Nephron (organoid): ENCODE data around the gene DENND1A.

ENCODE experiments used
- H3K27ac Mint-ChIP-seq, 3 experiments: 2 replicates each; pipeline ENCODE4 v1.8.0; 2020; ENCODE audit warnings: mixed read lengths in 3 of 3, mild to moderate bottlenecking in 2 of 3, moderate library complexity in 1 of 3
- H3K27me3 Mint-ChIP-seq: 2 replicates; pipeline ENCODE4 v1.8.0; 2021; ENCODE audit warnings: low read depth, mild to moderate bottlenecking, moderate library complexity, mixed read lengths
- H3K36me3 Mint-ChIP-seq: 2 replicates; pipeline ENCODE4 v1.8.0; 2020; ENCODE audit warnings: low read depth, mixed read lengths
- H3K4me1 Mint-ChIP-seq: 2 replicates; pipeline ENCODE4 v1.8.0; 2020; ENCODE audit warnings: mixed read lengths
- H3K4me3 Mint-ChIP-seq, 3 experiments: 2 replicates each; pipeline ENCODE4 v1.8.0; 2020; ENCODE audit warnings: mild to moderate bottlenecking in 3 of 3, mixed read lengths in 3 of 3, moderate library complexity in 2 of 3
- H3K9me3 Mint-ChIP-seq: 2 replicates; pipeline ENCODE4 v1.8.0; 2020; ENCODE audit warnings: mixed read lengths
- CTCF ChIP-seq, 3 experiments: fragments of 200-600 bp; sonication (generic); IDR thresholded peaks; one replicate each; pipeline ENCODE4 v1.5.0; 2021; ENCODE audit warnings: antibody characterized with exemption in 3 of 3; ENCODE audit not compliant: unreplicated experiment in 3 of 3

The DENND1A gene

GRCh38 chr9:123568691-123569688 is 360.9 kb downstream of the DENND1A start:
- peaks cover 28% of the 10 kb centered on the region for H3K4me1 Mint-ChIP-seq
- H3K9me3 Mint-ChIP-seq = peaks cover 3% of the 10 kb centered on the region
- peak overlapping the region; percentile 35 to 62 (median 56) for H3K27ac Mint-ChIP-seq
- H3K4me3 Mint-ChIP-seq = peak overlapping the region; percentile 1 to 8 (median 2)
- H3K36me3 Mint-ChIP-seq = peaks cover 14% of the 10 kb centered on the region
- TF ChIP-seq CTCF (IDR thresholded peaks at IDR 0.05; ENCODE audit: unreplicated experiment in 3 of 3) = no peak
- H3K27me3 Mint-ChIP-seq = no peaks in the 10 kb centered on the region

DNA sequence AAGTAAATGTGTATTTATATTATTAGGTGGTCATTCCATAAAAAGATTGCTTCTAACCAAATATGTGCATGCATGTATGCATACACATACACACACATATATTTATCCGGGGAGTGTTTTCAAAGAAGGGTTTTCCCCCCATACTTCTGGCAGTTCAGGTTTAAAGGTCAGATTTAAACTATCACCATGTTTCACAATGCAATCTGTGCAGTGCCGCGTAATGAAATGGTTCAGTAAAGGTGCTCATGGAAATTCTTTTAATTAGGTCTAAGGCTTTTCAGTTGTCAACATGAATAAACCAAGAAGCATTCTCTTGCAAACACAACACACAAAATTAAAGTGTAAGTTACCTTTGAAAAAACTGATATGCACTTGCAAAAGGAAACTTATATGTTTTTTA is 362.9 kb downstream of the DENND1A start:
- H3K4me1 Mint-ChIP-seq = peaks cover 28% of the 10 kb centered on the region
- peak overlapping the region; percentile 4 to 21 (median 19) for H3K27ac Mint-ChIP-seq
- H3K36me3 Mint-ChIP-seq = peaks cover 5% of the 10 kb centered on the region
- no peak overlapping the region for H3K4me3 Mint-ChIP-seq
- TF ChIP-seq CTCF (IDR thresholded peaks at IDR 0.05; ENCODE audit: unreplicated experiment in 3 of 3) = no peak
- no peaks in the 10 kb centered on the region for H3K27me3 Mint-ChIP-seq
- H3K9me3 Mint-ChIP-seq = no peaks in the 10 kb centered on the region

DNA sequence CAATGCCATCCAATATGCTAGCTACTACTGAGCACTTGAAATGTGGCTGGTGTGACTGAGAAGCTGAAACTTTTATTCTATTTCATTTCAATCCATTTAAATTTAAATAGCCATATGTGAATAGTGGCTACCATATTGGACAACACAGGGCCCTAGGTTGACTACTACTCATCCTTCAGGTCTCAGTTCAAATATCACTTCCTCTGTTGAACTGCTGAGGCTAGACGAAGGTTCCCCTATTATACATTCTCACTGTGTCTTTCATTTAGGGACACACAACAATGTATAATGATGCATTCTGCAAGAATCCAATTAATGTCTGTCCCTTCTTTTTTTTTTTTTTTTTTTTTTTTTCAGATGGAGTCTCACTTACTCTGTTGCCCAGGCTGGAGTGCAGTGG is 365.3 kb downstream of the DENND1A start:
- peaks cover 28% of the 10 kb centered on the region for H3K4me1 Mint-ChIP-seq
- H3K36me3 Mint-ChIP-seq = peaks cover 9% of the 10 kb centered on the region
- no peak for TF ChIP-seq CTCF (IDR thresholded peaks at IDR 0.05; ENCODE audit: unreplicated experiment in 3 of 3)
- H3K4me3 Mint-ChIP-seq = no peak overlapping the region
- H3K27ac Mint-ChIP-seq = no peak overlapping the region
- H3K27me3 Mint-ChIP-seq = no peaks in the 10 kb centered on the region
- H3K9me3 Mint-ChIP-seq = no peaks in the 10 kb centered on the region

DNA sequence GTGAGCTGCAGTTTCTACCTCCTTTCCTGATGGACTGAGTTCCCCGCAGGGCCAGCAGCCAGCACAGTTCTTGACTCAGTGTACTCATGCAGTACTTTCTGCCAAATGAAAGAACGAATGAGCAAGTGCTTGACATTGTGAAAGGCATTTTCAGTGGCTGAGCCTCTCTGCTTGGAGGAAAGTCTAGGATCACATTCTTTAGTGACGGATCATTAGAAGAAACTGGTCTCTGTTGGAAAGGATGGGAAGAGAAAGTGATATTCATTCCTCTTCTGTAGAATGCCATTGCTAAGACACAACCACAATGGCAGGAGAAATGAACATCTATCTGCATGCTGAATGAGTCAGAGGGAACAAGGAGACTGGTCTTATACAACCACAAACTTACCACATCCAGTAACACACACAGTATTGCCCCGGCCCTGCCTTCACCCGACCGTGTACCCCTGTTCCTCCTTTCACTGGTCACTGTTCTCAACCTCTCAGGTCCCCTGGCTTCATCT is 367.0 kb downstream of the DENND1A start:
- Mint-ChIP-seq H3K27ac (no peak overlapping the region), H3K9me3 (no peaks in the 10 kb centered on the region), H3K36me3 (peaks cover 20% of the 10 kb centered on the region), H3K4me1 (peaks cover 12% of the 10 kb centered on the region), H3K27me3 (no peaks in the 10 kb centered on the region), H3K4me3 (no peak overlapping the region)
- no peak for TF ChIP-seq CTCF (IDR thresholded peaks at IDR 0.05; ENCODE audit: unreplicated experiment in 3 of 3)

GRCh38 chr9:123561046-123561445 is 368.9 kb downstream of the DENND1A start:
- Mint-ChIP-seq H3K4me3 (no peak overlapping the region), H3K27ac (no peak overlapping the region), H3K4me1 (peaks cover 2% of the 10 kb centered on the region), H3K9me3 (no peaks in the 10 kb centered on the region), H3K36me3 (peaks cover 36% of the 10 kb centered on the region), H3K27me3 (peaks cover 2% of the 10 kb centered on the region)
- no peak for TF ChIP-seq CTCF (IDR thresholded peaks at IDR 0.05; ENCODE audit: unreplicated experiment in 3 of 3)
